Stimulated activated CD8-positive, alpha-beta memory T cell treated with anti-CD3 and anti-CD28 coated beads, Interleukin-12 subunit alpha, Interleukin-12 subunit beta, amount 100 ng/mL, for 1 hour (primary cell): Measurements from ENCODE around the gene KCTD11.

ENCODE experiments used
- DNase-seq: peaks from one replicate; pipeline ENCODE4 v3.0.0-alpha.2; 2020; ENCODE audit warnings: low read depth

The KCTD11 gene

GRCh38 chr17:7380321-7380720 is 28.4 kb downstream of the KCTD11 start:
- DNase-seq, result no peak

DNA sequence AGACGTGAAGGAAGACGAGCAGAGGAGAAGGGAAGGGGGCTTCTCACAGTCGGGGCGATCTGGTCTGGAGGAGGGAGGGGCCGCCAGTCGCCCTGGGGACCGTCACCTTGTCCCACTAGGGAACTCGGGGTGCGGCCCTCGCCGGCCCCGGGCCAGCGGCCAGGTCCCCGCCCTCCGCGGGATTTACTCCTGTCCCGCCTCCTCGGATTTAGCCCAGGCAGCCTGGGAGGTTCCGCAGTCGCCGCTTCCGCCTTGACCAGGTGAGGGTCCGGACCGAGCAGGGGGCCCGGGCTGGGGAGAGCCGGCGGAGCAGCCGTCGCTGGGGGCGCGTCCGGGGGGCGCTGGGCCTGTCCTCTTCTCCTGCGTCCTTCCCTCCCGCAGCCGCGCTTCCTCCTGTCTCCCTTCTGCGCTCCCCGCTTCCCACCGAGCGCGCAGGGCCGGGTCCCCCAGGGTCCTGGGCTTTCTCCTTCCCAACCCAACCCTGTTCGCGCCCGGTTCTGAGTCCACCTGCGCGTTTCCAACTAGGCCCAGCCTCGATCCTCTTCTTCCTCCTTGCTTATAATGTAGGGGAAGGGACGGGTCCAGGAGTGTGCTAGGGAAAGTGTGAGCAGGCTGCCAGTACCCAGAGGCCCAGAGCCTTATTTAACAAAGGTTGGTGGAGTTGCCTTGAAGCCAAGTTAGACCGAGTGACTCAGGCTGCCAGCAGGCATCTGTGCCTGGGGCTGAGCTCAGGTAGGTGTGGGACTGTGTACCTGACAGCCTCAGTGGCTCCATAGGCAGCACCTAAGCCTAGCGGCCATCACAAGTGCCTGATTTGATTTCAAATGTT is 29.1 kb downstream of the KCTD11 start, which contains the start of gene TNK1:
Gene TNK1 (plus strand): TSS at position 235 of the 829 bp plus-strand sequence. CDS start 1,838 bp downstream, outside the sequence.
- no peak for DNase-seq

- no peak for DNase-seq
Measured at GRCh38 chr17:7382901-7383300, 30.9 kb downstream of the KCTD11 start.

- DNase-seq, result no peak
Measured at GRCh38 chr17:7383371-7383741, 31.4 kb downstream of the KCTD11 start.

DNA sequence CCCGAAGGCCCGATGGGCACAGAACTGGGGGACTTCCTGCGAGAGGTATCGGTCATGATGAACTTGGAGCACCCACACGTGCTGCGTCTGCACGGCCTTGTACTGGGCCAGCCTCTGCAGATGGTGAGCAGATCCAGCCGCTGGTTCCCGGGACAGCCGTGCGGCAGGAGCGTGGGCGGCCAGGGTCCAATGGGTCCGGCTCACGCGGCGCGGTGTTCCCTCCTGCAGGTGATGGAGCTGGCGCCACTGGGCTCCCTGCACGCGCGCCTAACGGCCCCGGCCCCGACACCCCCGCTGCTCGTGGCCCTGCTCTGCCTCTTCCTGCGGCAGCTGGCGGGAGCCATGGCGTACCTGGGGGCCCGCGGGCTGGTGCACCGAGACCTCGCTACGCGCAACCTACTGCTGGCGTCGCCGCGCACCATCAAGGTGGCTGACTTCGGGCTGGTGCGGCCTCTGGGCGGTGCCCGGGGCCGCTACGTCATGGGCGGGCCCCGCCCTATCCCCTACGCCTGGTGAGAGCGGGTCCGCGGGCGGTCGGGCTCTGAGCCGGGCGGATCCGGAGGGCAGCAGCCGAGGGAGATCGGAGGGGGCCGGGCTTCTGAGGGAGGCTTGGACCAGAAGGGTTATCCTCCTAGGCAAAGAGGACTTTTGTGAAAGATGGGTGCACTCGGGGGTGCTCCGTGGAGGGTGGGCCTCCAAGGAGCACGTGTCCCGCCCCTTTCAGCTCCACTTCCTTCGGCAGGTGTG is 32.0 kb downstream of the KCTD11 start:
- DNase-seq, result peak; percentile 57

DNA sequence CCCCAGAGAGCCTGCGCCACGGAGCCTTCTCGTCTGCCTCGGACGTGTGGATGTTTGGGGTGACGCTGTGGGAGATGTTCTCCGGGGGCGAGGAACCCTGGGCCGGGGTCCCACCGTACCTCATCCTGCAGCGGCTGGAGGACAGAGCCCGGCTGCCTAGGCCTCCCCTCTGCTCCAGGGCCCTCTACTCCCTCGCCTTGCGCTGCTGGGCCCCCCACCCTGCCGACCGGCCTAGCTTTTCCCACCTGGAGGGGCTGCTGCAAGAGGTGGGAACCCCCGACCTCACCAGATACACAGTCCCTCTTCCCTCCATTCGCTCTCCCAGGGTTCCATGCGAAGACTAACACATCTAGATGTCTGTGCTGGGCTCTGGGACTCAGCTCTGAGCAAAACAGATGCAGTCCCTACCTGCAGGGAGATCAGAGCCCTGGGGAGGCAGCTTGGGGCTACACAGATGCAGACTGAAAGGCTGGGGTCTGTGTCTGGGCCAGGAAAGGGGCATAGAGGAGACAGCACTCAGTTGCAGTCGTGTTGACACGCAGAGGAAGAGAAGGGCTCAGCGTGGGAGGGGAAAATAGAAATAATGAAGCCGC is 32.6 kb downstream of the KCTD11 start:
- DNase-seq, result no peak

DNA sequence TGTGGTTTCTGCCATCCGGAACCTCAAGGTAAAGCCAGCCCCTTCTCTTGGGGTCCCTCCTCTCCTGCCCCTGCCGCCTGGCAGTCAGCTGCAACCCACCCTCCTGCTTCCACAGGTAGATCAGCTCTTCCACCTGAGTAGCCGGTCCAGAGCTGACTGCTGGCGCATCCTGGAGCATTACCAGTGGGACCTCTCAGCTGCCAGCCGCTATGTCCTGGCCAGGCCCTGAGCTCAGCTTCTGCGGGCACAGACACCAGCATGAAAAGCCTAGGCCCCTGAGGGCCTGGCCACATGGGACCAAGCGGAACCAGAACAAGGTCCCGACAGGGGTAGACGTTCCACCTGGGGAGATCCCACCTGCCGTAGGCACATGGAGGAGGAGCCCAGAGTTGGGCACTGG is 36.9 kb downstream of the KCTD11 start:
- no peak for DNase-seq

GRCh38 chr17:7389924-7390910 is 38.3 kb downstream of the KCTD11 start:
- no peak for DNase-seq

DNA sequence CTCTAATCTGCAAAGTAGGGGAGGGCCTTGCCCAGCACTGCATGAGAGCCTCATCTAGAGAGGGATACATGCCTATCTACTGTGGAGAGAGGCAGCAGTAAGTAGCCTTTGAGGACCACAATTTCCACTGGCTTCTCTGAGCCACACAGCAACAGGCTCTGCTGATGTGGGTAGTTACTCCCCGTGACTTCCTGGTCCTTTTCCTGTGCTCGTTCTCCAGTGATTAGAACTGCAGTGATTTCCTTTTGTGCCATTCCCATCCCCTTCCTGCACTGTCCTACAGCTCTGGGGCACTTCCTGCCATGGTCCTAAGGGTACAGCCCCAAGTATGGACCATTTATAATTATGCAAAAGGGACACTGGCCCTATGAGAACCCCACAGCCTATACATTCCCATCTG is 39.3 kb downstream of the KCTD11 start:
- no peak for DNase-seq

- no peak for DNase-seq
Measured at GRCh38 chr17:7392696-7393612, 41.0 kb downstream of the KCTD11 start.

GRCh38 chr17:7393613-7394451 is 41.9 kb downstream of the KCTD11 start:
- peak; percentile 54 for DNase-seq

- peak; percentile 58 for DNase-seq
Measured at GRCh38 chr17:7394452-7395191, 42.7 kb downstream of the KCTD11 start, which contains the start of gene PLSCR3. Gene PLSCR3 (minus strand): TSS chr17:7394525. CDS start chr17:7394110, 415 bp downstream.

DNA sequence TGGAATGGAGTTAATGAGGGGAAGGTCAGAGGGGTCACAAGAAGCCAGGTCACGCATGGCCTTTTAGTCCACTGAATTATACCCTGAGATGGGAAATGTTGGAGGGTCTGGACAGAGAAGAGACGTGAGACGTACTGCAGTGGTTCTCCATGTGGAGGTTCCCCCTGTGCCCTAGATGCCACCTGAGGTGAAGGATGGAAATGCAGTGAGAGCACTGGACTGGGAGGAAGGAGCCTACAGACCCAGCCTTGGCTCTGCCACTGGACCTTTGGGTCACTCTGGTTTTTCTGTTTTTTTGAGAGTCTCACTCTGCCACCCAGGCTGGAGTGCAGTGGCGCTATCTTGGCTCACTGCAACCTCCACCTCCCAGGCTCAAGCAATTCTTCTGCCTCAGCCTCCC is 44.2 kb downstream of the KCTD11 start:
- no peak for DNase-seq

DNA sequence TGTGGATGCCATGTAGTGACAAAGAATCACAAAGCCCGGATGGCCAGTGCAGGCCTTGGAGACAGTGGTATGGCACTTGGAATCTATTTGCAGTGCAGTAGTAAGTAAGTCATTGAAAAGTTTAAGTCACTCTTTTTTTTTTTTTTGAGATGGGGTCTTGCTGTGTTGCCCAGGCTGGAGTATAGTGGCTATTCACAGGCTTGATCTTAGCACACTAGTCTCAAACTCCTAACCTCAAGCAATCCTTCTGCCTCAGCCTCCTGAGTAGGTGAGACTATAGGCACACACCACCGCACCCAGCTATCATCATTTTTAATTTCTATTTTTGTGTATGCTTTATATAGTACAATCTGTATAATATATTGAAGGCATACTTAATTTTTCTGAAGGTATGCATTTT is 46.6 kb downstream of the KCTD11 start:
- no peak for DNase-seq

- no peak for DNase-seq
Measured at GRCh38 chr17:7403043-7403726, 51.2 kb downstream of the KCTD11 start.

- no peak for DNase-seq
Measured at GRCh38 chr17:7403727-7403976, 51.7 kb downstream of the KCTD11 start.

GRCh38 chr17:7403977-7404736 is 52.2 kb downstream of the KCTD11 start, which contains the start of gene TMEM256:
Gene TMEM256 (minus strand): TSS chr17:7404097. CDS start chr17:7404084, 13 bp downstream.
- peak; percentile 90 for DNase-seq
